ENCODE data around the gene ZNF683. TPM values are rescaled to one million over a fixed set of nuclear protein-coding genes. Genes with fewer than 3 reads are reported as not detected.

Gene ZNF683
- total and polyA plus RNA-seq, 2 donors (not counting 3 experiments of a cell fraction or from before 2014, with no cell fraction given) = not detected

DNA sequence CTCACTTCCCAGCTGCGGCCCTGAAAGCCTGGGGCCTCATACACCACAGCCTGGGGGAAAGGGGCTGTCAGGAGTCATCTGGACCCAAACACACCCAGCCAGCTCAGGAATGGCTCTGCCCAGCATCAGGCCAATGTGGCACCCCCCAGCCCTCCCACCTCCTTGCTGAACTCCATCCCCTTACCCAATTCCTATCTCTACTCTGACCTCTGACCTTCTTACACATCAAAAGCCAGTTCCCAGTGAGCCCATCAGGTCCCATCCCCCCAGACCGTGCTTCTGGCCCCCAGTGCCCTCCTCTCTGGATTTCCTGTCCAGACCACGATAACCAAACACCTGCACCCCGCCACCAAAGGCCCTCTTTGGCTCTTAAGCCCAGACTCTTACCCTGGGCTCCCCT, 34.9 kb downstream of the ZNF683 start:
- H3K27me3 ChIP-seq (ENCODE audit: control insufficient read depth in 2 of 2, insufficient read depth in 2 of 2, low read length in 2 of 2) = peaks cover 1 to 4% of the 10 kb centered on the region in 2 experiments
- dilution Hi-C loops (cut with MboI; ENCODE audit: extremely low pct_ligation_motif_present, low sequenced_read_pairs) = no loop called here
- no peaks in the 10 kb centered on the region for H3K36me3 ChIP-seq (ENCODE audit: control insufficient read depth in 2 of 2, extremely low read depth in 1 of 2, insufficient read depth in 2 of 2, low read length in 2 of 2)
- H2AFZ ChIP-seq (ENCODE audit: low read depth, low read length) = no peak overlapping the region
- TF ChIP-seq GATA2 (IDR thresholded peaks at IDR 0.05; ENCODE audit: insufficient read depth, insufficient read length, low read depth, low read length) (no peak), POLR2A (IDR thresholded peaks at IDR 0.05; ENCODE audit: low read depth, low read length) (no peak), POLR2AphosphoS5 (IDR thresholded peaks at IDR 0.05; ENCODE audit: insufficient read depth, low read depth, low read length) (no peak), EZH2 (IDR thresholded peaks at IDR 0.05; ENCODE audit: borderline replicate concordance, low read depth, low read length, severe bottlenecking) (no peak), FOS (IDR thresholded peaks at IDR 0.05; ENCODE audit: borderline replicate concordance, insufficient read depth, low read length) (no peak), CTCF (IDR thresholded peaks at IDR 0.05; ENCODE audit: extremely low read depth in 1 of 2, insufficient read depth in 1 of 2, low read depth in 1 of 2, low read length in 2 of 2) (no peak), JUN (IDR thresholded peaks at IDR 0.05; ENCODE audit: borderline replicate concordance, insufficient read depth, insufficient read length, low read depth) (no peak), MYC (IDR thresholded peaks at IDR 0.05; ENCODE audit: low read depth, low read length) (no peak)
- TF ChIP-seq, protein P1, sequence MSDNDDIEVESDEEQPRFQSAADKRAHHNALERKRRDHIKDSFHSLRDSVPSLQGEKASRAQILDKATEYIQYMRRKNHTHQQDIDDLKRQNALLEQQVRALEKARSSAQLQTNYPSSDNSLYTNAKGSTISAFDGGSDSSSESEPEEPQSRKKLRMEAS (IDR thresholded peaks at IDR 0.05; ENCODE audit: insufficient read depth, insufficient read length) = no peak
- no peak for DNase-seq (ENCODE audit: low read depth, low spot score)
- H3K9ac ChIP-seq (replicated peaks; ENCODE audit: extremely low read depth, insufficient read depth, low read length) = no peak overlapping the region
- no peaks in the 10 kb centered on the region for H3K9me1 ChIP-seq (replicated peaks; ENCODE audit: control insufficient read depth, extremely low read depth, insufficient read depth, low read length)
- H3K4me2 ChIP-seq (ENCODE audit: insufficient read depth, low read length) = no peak overlapping the region
- CTCF ChIA-PET = interaction anchor here (0.6 to 1.5 kb wide), 4 partner anchors 9 to 163 kb away, joined by 3 to 4 read pairs (median 3); no protein-coding TSS in a partner anchor
- H3K4me3 ChIP-seq (replicated peaks in 1 of 3; ENCODE audit: insufficient read depth in 1 of 3, low read depth in 1 of 3, low read length in 3 of 3) = no peak overlapping the region
- H3K4me1 ChIP-seq (ENCODE audit: control insufficient read depth, extremely low read depth, insufficient read depth, low read length) = peaks cover 7% of the 10 kb centered on the region
- H3K79me2 ChIP-seq (ENCODE audit: control insufficient read depth, insufficient read depth, low read length) = no peaks in the 10 kb centered on the region
- no peaks in the 10 kb centered on the region for H4K20me1 ChIP-seq (replicated peaks; ENCODE audit: control insufficient read depth, extremely low read depth, insufficient read depth, low read length)
- FAIRE-seq = no peak
- BruUV-seq (replicated peaks) = no TSS peak
- intact Hi-C loops (cut with micrococcal nuclease) = no loop called here
- POLR2A ChIA-PET = no interaction called here
- H3K9me3 ChIP-seq (replicated peaks; ENCODE audit: control insufficient read depth, insufficient read depth, low read length) = no peaks in the 10 kb centered on the region
- no peak overlapping the region for H3K27ac ChIP-seq (ENCODE audit: insufficient read depth, low read depth, low read length)

Data from endothelial cell of umbilical vein (primary cell).